GM18951 (cell line): ENCODE measurements around the gene NEU2.

Experiments used
- POLR2A ChIP-seq: IDR thresholded peaks from 4 replicates; pipeline ENCODE4 v1.6.1; 2011; ENCODE audit warnings: mild to moderate bottlenecking; ENCODE audit not compliant: insufficient read length, insufficient read depth; ENCODE audit errors: extremely low read depth
- in situ Hi-C: fragments of 300-500 bp; cut with MboI; formaldehyde crosslinking; loops from one replicate; pipeline ENCODE4 v1.12.0; 2022; ENCODE audit warnings: low sequenced_read_pairs, mixed read lengths, inconsistent platforms; ENCODE audit not compliant: unreplicated experiment

Gene NEU2

DNA sequence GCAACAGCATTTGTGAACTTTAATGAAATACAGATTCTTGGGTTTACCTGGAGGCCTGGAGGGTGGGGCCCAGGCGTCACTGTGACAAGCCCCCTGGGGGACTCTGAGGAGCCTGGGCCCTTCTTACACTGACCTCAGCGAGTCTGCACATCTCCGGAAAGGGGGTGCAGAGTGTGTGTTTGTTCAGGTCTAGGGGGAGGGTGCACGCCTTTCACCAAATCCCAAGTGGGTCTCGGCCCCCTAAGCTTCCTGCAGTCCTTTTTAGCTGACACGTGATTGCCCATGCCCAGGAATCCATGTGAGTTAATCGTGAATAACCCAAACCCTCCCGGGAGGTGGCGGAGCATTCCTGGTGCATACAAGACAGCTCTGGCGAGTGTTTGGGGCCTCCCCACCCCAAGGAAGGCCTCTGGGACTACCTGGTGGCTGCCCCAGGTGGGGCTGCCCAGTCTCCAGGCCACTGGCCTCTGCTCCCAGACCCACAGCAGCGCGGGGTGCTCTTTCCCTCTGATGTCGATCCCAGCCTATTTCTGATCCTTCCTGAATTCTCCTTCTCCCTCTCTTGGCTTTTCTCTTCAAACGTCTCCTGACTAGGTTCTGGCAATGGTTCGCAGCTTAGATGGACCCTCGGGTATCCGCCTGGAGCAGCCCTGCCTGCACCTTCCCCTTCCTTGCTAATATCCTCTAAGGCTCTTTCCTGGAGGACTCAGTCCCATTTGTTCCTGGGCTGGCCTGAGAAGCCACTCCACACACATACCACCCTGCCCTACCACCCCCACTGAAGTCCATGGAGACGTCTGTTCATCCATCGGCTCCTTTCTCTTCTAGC is 29.4 kb upstream of the NEU2 start:
- no peak for TF ChIP-seq POLR2A
- in situ Hi-C loops: no loop called here

DNA sequence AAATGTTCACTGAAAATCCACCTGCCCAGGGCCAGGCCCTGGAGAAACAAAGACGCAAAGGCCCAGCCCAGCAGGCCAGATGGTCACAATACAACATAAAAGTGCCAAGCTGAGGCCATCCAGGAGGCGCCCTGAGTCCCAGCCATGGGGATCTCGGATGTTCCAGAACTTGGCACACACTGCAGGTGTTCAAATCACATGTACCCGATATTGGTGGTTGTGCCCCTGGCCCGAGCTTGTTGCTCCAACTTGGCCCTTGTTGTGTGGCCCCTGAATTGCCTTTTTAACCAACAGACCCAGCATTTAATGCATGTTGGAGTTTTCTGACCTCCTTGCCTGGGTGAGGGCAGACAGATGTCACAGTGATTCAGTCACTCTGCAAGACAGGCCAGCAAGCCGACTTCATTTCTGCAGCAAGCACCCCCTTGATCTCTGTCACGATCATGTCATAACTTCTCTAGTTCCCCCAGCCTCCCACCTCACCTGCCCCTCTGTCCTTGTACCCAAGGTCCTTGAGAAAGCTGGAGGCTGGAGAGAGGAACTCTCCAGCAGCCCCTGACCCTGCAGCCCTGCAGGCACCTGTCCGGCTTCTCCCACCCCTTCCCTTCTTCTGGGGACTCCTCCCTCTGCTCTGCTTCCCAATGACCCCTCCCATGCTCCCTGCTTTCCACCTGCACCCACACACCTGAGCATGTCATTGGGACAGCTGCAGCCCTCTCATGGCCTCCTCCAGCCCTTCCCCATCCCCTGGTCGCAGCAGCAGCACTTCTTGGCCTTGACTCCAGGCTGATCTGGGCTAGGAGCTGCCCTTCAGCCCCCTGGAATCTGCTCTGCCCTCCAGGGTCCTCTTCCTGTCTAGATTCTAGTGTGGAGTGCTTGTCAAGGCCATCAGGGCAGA is 28.6 kb upstream of the NEU2 start:
- TF ChIP-seq POLR2A: no peak
- in situ Hi-C loops: no loop called here

DNA sequence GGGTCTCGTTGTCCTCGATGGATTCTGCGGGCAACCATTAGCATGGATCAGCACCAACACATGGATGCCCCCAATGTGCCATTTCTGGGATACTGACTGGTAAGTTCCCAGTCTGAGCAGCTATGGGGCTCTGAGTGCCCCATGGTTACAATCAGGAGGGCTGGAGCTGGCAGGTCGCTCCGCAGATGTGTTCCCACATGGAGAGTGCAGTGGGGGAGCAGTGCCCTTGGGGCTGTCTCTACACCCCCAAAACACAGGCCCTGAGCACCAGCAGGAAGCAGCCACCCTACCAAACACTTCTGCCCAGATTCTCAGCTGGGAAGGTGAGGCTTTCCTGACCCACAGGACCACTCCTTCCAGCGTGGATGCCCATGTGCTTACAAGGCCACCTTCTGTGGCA is 27.4 kb upstream of the NEU2 start:
- TF ChIP-seq POLR2A: no peak
- in situ Hi-C loops: no loop called here

DNA sequence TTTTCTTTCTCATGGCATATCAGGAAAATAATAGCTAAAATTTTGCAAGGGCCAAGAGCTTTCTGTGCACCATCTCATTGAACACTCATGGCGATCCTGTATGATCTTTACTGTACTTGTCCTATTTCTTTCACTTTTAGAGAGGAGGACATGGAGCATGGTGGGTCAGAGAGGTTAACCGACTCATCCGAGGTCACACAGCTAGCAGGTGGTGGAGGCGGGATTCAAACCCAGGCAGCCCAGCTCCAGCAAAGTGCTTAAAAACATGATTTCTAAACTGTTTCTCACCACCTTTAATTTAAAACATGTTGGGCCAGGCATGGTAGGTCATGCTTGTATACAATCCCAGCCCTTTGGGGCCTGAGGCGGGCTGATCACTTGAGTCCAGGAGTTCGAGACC is 25.8 kb upstream of the NEU2 start:
- no peak for TF ChIP-seq POLR2A
- in situ Hi-C loops: no loop called here

DNA sequence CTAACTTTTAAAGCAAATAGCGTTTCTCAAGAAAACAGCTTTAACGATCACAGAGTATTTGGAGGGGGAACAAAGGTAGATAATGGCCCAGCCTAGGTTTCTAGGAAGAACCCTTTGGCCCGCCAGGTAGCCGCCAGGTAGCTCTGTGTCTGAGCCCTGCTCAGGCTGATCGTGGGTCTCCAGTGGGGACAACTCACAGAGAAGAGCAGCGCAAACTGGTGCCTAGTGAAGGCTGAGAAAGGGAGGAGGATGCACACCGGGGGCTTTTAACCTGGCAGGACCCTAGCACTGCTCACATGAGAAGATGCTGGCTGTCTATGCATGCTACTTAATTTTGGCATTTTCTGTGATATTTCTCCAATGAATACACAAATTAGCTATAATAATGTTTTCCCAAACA is 25.2 kb upstream of the NEU2 start:
- in situ Hi-C loops: no loop called here
- no peak for TF ChIP-seq POLR2A

DNA sequence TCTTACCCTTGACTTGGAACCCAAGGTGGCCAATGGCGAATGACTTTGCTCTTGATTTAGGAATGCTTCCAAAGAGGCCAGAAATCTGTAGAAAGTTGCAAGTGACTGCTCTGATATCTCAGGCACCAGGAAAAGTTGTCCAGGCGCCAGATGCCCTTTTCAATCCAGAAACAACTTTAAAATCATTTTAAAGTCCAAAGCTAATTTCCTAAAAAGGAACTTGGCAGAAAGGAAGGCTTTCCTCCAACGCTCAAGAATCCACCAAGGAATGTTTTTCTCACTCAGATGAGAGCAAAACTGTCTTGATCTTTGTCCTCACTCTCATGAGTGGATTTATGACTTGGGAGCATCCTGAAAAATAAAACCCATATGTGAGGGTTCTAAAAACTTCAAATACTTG is 24.7 kb upstream of the NEU2 start:
- in situ Hi-C loops: no loop called here
- no peak for TF ChIP-seq POLR2A

DNA sequence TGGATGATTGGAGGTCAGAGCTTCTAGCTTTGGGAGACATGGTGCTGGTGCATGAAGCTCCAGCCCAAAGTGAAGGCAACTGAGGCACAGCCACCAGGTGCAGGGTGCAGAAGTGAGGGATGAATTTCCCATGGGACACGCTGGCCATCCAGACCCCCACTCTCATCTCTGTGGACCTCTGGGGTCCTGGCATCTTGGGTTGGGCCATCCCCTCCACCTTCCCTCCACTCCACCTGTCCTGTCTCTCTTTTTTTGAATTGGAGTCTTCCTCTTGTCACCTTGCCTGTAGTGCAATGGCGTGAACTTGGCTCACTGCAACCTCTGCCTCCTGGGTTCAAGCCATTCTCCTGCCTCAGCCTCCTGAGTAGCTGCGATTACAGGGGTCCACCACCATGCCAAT is 22.8 kb upstream of the NEU2 start:
- in situ Hi-C loops: no loop called here

DNA sequence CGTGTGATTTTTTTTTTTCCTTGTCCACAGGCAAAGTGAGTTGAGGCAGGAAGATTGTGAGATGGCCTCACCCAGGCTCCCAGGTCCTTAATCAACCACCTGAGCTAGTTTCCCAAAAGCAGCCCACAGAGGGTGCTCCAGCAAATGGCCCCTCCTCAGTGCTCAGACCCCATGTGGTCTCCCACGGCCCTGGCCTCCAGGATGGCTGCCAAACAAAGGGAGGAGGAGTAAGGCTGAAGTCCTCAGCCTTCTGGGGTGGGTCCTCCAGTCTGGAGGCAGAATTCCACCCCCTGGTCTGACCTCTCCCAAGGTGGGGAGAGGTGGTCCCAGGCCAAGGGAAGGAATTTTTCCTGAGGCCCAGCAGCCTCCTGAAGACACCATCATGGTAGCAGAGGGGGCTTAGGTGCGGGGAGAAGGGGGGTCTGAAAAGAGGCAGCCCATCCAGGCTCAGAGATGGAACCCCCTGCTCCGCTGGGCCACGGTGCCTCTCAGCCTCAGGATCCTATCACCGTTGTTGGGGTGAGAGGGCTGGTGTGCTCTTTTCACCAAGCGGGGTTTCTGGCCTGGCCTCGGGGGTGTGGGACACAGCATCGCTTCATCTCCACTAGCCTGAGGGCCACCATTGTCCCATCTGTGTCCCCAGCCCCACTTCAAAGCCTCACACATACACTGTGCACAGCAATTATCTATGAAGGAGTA is 21.8 kb upstream of the NEU2 start:
- in situ Hi-C loops: no loop called here
- TF ChIP-seq POLR2A: no peak

More for the DNA sequence above, 22.8 kb upstream of the NEU2 start:
- TF ChIP-seq POLR2A: no peak

DNA sequence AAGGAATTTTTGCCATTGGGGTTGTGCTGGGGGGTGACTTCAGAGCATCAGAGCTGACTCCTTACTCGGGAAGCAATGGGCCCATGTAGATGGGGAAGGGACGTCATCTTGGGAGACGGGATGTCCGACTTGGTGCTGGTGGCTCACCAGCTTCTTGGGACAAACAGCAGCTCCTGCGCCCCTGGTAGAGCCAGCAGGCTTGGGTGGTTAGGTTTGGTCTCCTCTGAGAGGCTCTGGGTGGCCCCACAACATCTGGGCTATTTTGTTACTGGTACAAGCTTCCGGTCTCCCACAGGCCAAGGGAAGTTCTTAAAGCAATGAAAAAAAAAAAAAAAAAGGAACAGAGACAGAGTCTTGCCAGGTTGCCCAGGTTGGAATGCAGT is 21.2 kb upstream of the NEU2 start:
- no peak for TF ChIP-seq POLR2A
- in situ Hi-C loops: no loop called here

DNA sequence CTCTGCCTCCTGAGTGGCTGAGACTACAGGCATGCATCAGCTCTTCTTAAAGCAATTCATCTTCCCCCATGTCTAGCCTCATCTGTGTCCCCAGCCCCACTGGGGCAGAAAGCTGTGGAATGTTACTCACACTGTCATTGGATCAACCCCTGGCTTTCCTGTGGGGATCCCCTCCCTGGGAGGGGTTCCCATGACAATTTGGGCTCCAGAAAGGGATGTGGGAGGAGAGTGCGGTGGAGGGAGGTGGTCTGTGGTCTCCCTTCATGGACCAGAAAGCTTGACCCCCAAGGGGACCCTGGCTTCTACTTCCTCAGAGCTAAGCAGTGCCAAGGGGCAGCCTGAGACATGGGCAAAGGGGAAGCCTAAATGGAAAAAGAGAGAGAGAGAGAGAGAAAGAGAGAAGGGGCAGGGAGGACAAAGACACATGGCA is 20.8 kb upstream of the NEU2 start:
- in situ Hi-C loops: no loop called here
- TF ChIP-seq POLR2A: no peak

DNA sequence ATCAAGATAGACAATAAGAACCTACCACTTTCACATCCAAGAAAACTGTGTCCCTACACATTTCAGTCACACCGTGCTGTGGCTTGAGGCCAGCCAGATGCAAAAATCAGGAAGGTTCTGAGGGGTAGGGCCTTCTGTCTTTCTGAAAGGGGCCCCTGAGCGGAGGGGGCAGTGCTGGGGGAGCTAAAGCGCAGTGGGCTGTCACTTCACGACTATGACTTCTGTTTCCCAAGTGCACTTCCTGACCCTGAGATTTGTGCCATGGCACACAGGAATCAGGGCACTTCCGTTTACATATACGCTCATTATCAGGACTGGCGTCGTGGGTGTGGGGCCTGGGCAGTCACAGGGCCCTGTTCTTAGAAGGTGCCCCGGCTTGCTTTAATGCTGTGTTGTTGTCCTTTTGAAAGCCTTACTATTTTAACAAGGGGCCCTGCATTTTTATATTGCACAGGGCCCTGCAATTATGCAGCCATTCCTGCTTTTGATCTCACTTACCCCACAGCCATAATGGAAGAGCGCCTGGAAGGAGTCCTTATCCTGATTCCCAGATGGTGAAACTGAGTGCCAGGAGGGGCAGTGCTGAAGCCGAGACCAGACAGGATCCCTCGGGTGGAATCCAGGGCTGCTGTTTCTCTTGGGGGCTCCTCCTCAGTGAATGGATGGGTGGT is 20.0 kb upstream of the NEU2 start:
- in situ Hi-C loops: no loop called here
- TF ChIP-seq POLR2A: no peak

DNA sequence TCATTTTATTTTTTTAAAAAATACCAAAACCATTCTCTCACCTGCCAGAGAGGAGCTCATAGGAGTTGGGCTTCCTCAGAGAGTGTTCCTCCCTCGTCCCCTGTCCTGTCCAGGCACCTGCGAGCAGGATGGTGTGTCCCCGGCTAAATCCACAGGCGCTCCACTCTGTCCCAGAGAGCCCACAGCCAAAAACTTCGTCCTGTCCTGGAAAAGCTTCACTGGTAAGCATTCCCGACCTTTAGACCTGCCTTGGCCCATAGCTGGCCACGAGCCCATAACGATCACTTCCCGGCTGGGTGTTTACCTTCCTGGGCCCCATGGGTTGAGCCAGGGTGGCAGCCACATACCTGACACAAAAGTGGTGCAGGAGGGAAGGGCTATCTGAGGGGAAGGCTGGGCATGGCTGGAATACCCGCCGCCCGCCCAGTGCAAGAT is 19.4 kb upstream of the NEU2 start, which contains the start of gene NGEF:
TSS of gene NGEF (minus strand) at position 230 of the 435 bp plus-strand sequence. CDS start 38,366 bp downstream, outside the sequence.
- TF ChIP-seq POLR2A: no peak
- in situ Hi-C loops: no loop called here
